ENCODE results near the gene GDF11.

GRCh38 chr12:55696141-55696540, 46.8 kb upstream of the GDF11 start:
- TF ChIP-seq, protein P1, sequence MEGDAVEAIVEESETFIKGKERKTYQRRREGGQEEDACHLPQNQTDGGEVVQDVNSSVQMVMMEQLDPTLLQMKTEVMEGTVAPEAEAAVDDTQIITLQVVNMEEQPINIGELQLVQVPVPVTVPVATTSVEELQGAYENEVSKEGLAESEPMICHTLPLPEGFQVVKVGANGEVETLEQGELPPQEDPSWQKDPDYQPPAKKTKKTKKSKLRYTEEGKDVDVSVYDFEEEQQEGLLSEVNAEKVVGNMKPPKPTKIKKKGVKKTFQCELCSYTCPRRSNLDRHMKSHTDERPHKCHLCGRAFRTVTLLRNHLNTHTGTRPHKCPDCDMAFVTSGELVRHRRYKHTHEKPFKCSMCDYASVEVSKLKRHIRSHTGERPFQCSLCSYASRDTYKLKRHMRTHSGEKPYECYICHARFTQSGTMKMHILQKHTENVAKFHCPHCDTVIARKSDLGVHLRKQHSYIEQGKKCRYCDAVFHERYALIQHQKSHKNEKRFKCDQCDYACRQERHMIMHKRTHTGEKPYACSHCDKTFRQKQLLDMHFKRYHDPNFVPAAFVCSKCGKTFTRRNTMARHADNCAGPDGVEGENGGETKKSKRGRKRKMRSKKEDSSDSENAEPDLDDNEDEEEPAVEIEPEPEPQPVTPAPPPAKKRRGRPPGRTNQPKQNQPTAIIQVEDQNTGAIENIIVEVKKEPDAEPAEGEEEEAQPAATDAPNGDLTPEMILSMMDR (IDR thresholded peaks at IDR 0.05; ENCODE audit: low read depth, low read length, poor library complexity, severe bottlenecking): no peak
- no peak for TF ChIP-seq EZH2phosphoT487 (IDR thresholded peaks at IDR 0.05; ENCODE audit: borderline replicate concordance, low read length)

All from DOHH2 (cell line).